Esophagus muscularis mucosa (tissue), 4 donors: ENCODE results near the gene GDPGP1. TPM values are rescaled to one million over a fixed set of nuclear protein-coding genes. Genes with fewer than 3 reads are reported as not detected.
"Not testable (repeated sequence)": the region's sequence is repeated elsewhere in the genome, so short reads cannot be mapped to it uniquely, and the experiment has no call there.

Source experiments
- DNase-seq: peaks from one replicate; pipeline ENCODE4 v3.0.0-alpha.2; 2017; ENCODE audit errors: extremely low spot score
- H3K27ac ChIP-seq, 4 donors: fragments of 200-600 bp; sonication (generic); replicated peaks in 1 of 4; 1 replicate in 3 of 4; 2 replicates in 1 of 4; pipeline ENCODE4 v1.5.1; 2016 to 2019; ENCODE audit warnings: mild to moderate bottlenecking in 1 of 4
- H3K27me3 ChIP-seq, 4 donors: fragments of 200-600 bp; sonication (generic); one replicate each; pipeline versions ENCODE4 v1.5.1 to v1.6.0; 2016 to 2019
- H3K36me3 ChIP-seq, 4 donors: fragments of 200-600 bp; sonication (generic); one replicate each; pipeline ENCODE4 v1.5.1; 2016 to 2019
- H3K4me1 ChIP-seq, 4 donors: fragments of 200-600 bp; sonication (generic); one replicate each; pipeline ENCODE4 v1.5.1; 2016 to 2019
- H3K4me3 ChIP-seq, 4 donors: fragments of 200-600 bp; sonication (generic); 1 replicate in 2 of 4; 2 replicates in 2 of 4; pipeline ENCODE4 v1.5.1; 2016 to 2019; ENCODE audit warnings: mild to moderate bottlenecking in 4 of 4, moderate library complexity in 1 of 4
- H3K9me3 ChIP-seq, 4 donors: fragments of 200-600 bp; sonication (generic); 1 replicate in 3 of 4; 2 replicates in 1 of 4; pipeline ENCODE4 v1.5.1; 2016 to 2019
- CTCF ChIP-seq, 3 experiments: fragments of 200-600 bp in 2 of 3; fragments of 450-650 bp in 1 of 3; sonication (generic) in 2 of 3; IDR thresholded peaks; one replicate each; pipeline ENCODE4 v1.5.1; 2017 to 2019; ENCODE audit warnings: antibody characterized with exemption in 3 of 3, mild to moderate bottlenecking in 2 of 3, moderate library complexity in 1 of 3
- EP300 ChIP-seq: sonication (generic); formaldehyde crosslinking; IDR thresholded peaks from one replicate; pipeline ENCODE4 v1.6.1; 2017; ENCODE audit warnings: antibody characterized with exemption
- POLR2A ChIP-seq: fragments of 450-650 bp; IDR thresholded peaks from one replicate; pipeline ENCODE4 v1.6.1; 2017; ENCODE audit warnings: antibody characterized with exemption, moderate library complexity, mild to moderate bottlenecking, low read depth
- POLR2AphosphoS5 ChIP-seq, 2 donors: sonication (generic); formaldehyde crosslinking; IDR thresholded peaks; one replicate each; pipeline ENCODE4 v1.6.1; 2017; ENCODE audit warnings: antibody characterized with exemption in 2 of 2
- WGBS: methylation state at CpG from one replicate; pipeline ENCODE4 v1.1.5; 2018; 5-methylcytosine and 5-hydroxymethylcytosine counted together
- intact Hi-C: fragments of 100-400 bp; cut with DNase I; formaldehyde crosslinking; loops from one replicate; pipeline ENCODE4 v1.15.1; 2023
- total RNA-seq, 4 donors: library from RNA; depleted of rRNA; stranded (reverse); fragments of >200 nt; gene quantifications; one replicate each; pipeline versions ENCODE4 v1.1.0 to v1.2.1, GENCODE V29; 2016

Gene GDPGP1
- total RNA-seq, 4 donors from 2014 or later: 3.8 to 7.4 (median 5.3) TPM

DNA sequence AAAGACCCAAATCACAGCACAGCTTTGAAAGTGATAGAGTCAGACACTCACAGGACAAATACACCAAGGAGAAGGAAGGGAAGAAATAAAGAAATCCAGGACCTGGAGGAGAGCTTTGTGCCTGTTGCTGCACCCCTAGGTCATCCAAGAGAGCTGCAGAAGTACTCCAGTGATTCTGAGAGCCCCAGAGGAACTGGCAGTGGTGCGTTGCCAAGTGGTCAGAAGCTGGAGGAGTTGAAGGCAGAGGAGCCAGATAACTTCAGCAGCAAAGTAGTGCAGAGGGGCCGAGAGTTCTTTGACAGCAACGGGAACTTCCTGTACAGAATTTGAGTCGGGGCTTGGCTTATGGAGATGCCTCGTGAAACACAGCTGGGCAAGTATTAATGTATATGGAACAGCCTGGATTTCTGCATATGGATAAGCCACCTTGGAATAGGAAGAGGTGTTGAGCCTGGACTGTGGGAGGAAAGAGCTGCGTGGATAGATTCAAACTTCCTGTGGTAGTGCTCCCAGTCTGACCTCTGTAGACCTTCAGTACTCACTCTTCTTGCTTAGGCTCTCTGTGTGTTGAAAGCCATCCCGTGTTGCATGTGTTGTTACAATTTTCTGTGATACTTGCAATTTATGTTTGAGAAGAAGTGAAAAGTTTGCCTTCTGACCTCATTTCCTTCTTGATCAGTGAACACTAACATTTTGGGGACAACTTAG lies 37.6 kb downstream of the GDPGP1 start:
- peaks cover 39 to 61% (median 55%) of the 10 kb centered on the region in 4 donors for H3K4me1 ChIP-seq
- no peak for DNase-seq
- peaks cover 11 to 82% (median 61%) of the 10 kb centered on the region in 4 donors for H3K36me3 ChIP-seq
- H3K27me3 ChIP-seq: no peaks in the 10 kb centered on the region
- TF ChIP-seq CTCF (IDR thresholded peaks at IDR 0.05): no peak
- no peak for TF ChIP-seq POLR2A
- no peak for TF ChIP-seq EP300
- TF ChIP-seq POLR2AphosphoS5 (IDR thresholded peaks at IDR 0.05): no peak
- 70% methylated on average over 7 of the region's 7 CpGs for WGBS
- H3K9me3 ChIP-seq: no peaks in the 10 kb centered on the region
- H3K27ac ChIP-seq: no peak overlapping the region
- intact Hi-C loops: no loop called here
- no peak overlapping the region for H3K4me3 ChIP-seq

DNA sequence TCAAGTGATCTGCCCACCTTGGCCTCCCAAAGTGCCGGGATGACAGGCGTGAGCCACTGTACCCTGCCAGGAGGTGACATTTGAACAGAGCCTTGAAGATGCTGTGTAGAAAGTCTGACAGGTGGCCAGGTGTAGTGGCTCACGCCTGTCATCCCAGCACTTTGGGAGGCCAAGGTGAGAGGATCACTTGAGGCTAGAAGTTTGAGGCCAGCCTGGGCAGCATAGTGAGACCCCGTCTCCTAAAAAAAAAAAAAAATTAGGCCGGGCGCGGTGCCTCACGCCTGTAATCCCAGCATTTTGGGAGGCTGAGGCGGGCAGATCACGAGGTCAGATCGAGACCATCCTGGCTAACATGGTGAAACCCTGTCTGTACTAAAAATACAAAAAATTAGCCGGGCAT lies 44.5 kb downstream of the GDPGP1 start:
- H3K4me3 ChIP-seq, H3K9me3 ChIP-seq, H3K4me1 ChIP-seq, H3K27me3 ChIP-seq, DNase-seq, intact Hi-C loops, H3K27ac ChIP-seq: not testable (repeated sequence)
- WGBS: 97% methylated on average over 10 of the region's 12 CpGs
- peaks cover 0 to 27% (median 17%) of the 10 kb centered on the region in 4 donors for H3K36me3 ChIP-seq

DNA sequence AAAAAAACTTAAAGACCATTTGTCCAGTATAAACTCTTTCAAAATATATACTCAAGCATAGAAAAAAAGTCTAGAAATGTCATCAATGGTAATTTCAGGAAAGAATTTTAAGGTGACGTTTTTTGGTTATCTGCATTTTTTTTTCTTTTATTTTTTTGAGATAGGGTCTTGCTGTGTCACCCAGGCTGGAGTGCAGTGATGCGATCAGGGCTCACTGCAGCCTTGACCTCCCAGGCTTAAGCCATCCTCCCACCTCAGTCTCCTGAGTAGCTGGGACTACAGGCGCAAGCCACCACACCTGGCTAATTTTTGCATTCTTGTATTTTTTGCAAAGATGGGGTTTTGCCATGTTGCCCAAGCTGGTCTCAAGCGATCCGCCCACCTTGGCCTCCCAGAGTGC lies 46.7 kb downstream of the GDPGP1 start:
- H3K27ac ChIP-seq, H3K27me3 ChIP-seq, intact Hi-C loops, DNase-seq, H3K4me1 ChIP-seq, H3K36me3 ChIP-seq, H3K4me3 ChIP-seq, H3K9me3 ChIP-seq: not testable (repeated sequence)
- 92% methylated on average over 5 of the region's 5 CpGs for WGBS

DNA sequence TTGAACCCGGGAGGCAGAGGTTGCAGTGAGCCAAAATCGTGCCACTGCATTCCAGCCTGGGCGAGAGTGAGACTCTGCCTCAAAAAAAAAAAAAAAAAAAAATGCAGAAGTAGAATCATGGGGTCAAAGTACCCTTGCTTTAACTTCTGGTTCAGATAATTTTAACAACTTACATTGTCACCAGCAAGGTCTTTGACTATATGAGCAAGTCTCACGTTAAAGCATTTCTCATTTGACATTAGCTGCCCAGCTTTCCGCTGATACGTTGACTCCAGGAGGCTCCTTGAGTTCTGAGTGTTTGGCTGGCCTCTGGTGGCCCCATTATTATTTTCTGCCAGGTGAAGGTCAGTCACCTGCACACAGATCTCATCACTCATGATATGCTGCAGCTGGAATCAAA lies 47.6 kb downstream of the GDPGP1 start:
- WGBS: 73% methylated on average over 6 of the region's 6 CpGs
- H3K4me1 ChIP-seq, intact Hi-C loops, DNase-seq, H3K4me3 ChIP-seq, H3K9me3 ChIP-seq, H3K27ac ChIP-seq, H3K36me3 ChIP-seq, H3K27me3 ChIP-seq: not testable (repeated sequence)

- no peaks in the 10 kb centered on the region for H3K9me3 ChIP-seq
- TF ChIP-seq EP300 (no peak), POLR2A (no peak), POLR2AphosphoS5 (IDR thresholded peaks at IDR 0.05) (no peak), CTCF (IDR thresholded peaks at IDR 0.05) (peak; percentile 22 to 32 (median 22))
Observed at GRCh38 chr15:90286678-90287077, 52.7 kb downstream of the GDPGP1 start.

GRCh38 chr15:90287101-90287500 lies 53.1 kb downstream of the GDPGP1 start:
- intact Hi-C loops: no loop called here
- Histone ChIP-seq H3K4me3 (no peak overlapping the region), H3K4me1 (peaks cover 0 to 7% (median 0%) of the 10 kb centered on the region in 4 donors), H3K27me3 (no peaks in the 10 kb centered on the region), H3K36me3 (no peaks in the 10 kb centered on the region), H3K27ac (no peak overlapping the region), H3K9me3 (no peaks in the 10 kb centered on the region)
- peak; percentile 75 for DNase-seq
- WGBS: 37% methylated on average over 4 of the region's 5 CpGs
- TF ChIP-seq POLR2AphosphoS5 (IDR thresholded peaks at IDR 0.05) (no peak), EP300 (no peak), CTCF (IDR thresholded peaks at IDR 0.05) (no peak), POLR2A (no peak)

More at GRCh38 chr15:90286678-90287077, 52.7 kb downstream of the GDPGP1 start:
- no peaks in the 10 kb centered on the region for H3K36me3 ChIP-seq
- intact Hi-C loops: no loop called here
- peak; percentile 42 for DNase-seq
- H3K4me1 ChIP-seq: peaks cover 0 to 7% (median 0%) of the 10 kb centered on the region in 4 donors
- H3K27me3 ChIP-seq: no peaks in the 10 kb centered on the region
- H3K27ac ChIP-seq: no peak overlapping the region
- no peak overlapping the region for H3K4me3 ChIP-seq
